GM19324 (cell line): ENCODE data around the gene CST1.
"Not testable (repeated sequence)": the region's sequence is repeated elsewhere in the genome, so short reads cannot be mapped to it uniquely, and the experiment has no call there.

Experiments
- ATAC-seq: cut with Tn5 transposase; IDR thresholded peaks from one replicate; pipeline ENCODE4 v1.9.1; 2021; ENCODE audit warnings: mild to moderate bottlenecking, moderate library complexity; ENCODE audit not compliant: unreplicated experiment, low FRiP score

Gene CST1

GRCh38 chr20:23719351-23719750 lies 31.4 kb downstream of the CST1 start:
- ATAC-seq: not testable (repeated sequence)

GRCh38 chr20:23711778-23712177 lies 39.0 kb downstream of the CST1 start:
- not testable (repeated sequence) for ATAC-seq

- ATAC-seq: no peak
Observed at GRCh38 chr20:23710771-23711170, 40.0 kb downstream of the CST1 start.

- no peak for ATAC-seq
Observed at GRCh38 chr20:23705895-23706294, 44.8 kb downstream of the CST1 start.

- no peak for ATAC-seq
Observed at GRCh38 chr20:23702021-23702420, 48.7 kb downstream of the CST1 start.

GRCh38 chr20:23700931-23701330 lies 49.8 kb downstream of the CST1 start:
- no peak for ATAC-seq

- ATAC-seq: no peak
Observed at GRCh38 chr20:23697947-23698346, 52.8 kb downstream of the CST1 start.
